AG09309 (cell line): ENCODE data around the gene MRFAP1L1.

Experiments
- DNase-seq: peaks from one replicate; pipeline ENCODE4 v3.0.0-alpha.2; 2010; ENCODE audit warnings: low read depth
- H3K4me3 ChIP-seq: 2 replicates; pipeline ENCODE4 v1.5.1; 2011; ENCODE audit warnings: mild to moderate bottlenecking, low read depth, low read length, moderate library complexity; ENCODE audit not compliant: control insufficient read depth
- TF ChIP-seq, protein P1 (sequence below): IDR thresholded peaks from 2 replicates; pipeline ENCODE4 v1.5.1; 2011; ENCODE audit warnings: mild to moderate bottlenecking, low read depth, low read length, inconsistent platforms; ENCODE audit not compliant: insufficient read depth, control insufficient read depth; ENCODE audit errors: missing control alignments

The MRFAP1L1 gene

DNA sequence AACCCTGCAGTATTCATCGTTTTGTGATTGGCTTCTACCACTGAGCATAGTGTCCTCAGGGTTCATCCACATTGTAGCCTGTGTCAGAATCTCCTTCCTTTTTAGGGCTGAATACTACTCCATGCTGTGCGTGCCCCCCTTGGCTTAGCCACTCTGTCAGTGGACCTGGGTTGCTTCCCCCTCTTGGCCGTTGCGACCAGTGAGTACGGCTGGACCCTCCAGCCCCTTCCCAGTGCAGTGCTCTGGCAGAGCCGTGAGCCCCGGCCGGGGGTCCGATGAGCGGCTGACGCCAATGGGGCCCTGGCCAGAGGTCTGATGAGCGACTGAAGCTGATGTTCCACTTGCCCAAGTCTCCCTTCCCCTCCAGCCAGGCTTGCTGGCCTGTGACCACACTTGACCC is 13.2 kb upstream of the MRFAP1L1 start:
- DNase-seq: no peak
- TF ChIP-seq, protein P1, sequence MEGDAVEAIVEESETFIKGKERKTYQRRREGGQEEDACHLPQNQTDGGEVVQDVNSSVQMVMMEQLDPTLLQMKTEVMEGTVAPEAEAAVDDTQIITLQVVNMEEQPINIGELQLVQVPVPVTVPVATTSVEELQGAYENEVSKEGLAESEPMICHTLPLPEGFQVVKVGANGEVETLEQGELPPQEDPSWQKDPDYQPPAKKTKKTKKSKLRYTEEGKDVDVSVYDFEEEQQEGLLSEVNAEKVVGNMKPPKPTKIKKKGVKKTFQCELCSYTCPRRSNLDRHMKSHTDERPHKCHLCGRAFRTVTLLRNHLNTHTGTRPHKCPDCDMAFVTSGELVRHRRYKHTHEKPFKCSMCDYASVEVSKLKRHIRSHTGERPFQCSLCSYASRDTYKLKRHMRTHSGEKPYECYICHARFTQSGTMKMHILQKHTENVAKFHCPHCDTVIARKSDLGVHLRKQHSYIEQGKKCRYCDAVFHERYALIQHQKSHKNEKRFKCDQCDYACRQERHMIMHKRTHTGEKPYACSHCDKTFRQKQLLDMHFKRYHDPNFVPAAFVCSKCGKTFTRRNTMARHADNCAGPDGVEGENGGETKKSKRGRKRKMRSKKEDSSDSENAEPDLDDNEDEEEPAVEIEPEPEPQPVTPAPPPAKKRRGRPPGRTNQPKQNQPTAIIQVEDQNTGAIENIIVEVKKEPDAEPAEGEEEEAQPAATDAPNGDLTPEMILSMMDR: no peak
- no peak overlapping the region for H3K4me3 ChIP-seq

DNA sequence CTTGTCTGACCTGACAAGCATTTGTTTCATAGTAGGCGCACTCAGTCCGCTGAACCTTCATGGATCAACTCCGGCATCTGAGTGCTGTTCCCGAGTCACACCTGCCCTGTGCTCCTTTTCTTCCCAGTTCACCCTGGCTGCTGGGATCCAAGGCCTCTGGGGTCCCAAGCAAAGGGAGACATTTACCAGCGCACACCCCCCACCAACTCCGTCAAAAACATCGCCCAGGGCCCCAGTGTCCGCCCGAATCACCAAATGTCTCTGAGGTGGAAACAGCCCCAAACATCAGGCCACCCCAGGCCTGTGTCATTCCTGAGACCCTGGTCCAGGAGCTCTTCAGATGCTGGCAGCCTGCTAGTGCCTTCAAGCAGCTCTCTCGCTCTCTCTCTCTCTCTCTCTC is 11.5 kb upstream of the MRFAP1L1 start:
- H3K4me3 ChIP-seq: no peak overlapping the region
- no peak for DNase-seq
- TF ChIP-seq, protein P1: no peak

DNA sequence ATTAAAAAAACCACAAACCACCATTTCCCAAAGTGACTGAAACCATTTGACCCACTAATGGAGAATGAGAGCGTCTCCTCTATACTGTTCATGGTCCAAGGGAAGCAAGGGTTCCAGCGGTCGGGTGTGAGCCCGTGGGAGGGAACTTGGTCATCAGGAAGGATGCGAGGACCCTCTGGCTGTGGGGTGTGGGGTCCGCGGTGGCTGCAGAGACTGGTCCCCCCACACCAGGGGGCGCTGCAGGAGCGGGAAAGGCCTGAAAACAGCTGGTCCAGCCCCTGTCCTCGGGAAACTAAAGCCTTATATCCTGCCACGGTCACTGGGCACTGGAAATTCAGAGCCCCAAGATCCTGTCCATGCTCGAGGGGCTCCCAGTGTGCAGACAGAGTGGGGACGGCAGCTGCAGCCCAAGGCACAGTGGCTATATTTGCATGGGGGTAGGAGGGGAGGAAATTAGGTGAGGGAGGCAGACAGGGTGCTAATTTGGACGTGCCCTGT is 10.6 kb upstream of the MRFAP1L1 start:
- no peak overlapping the region for H3K4me3 ChIP-seq
- TF ChIP-seq, protein P1: peak; percentile 96
- no peak for DNase-seq

DNA sequence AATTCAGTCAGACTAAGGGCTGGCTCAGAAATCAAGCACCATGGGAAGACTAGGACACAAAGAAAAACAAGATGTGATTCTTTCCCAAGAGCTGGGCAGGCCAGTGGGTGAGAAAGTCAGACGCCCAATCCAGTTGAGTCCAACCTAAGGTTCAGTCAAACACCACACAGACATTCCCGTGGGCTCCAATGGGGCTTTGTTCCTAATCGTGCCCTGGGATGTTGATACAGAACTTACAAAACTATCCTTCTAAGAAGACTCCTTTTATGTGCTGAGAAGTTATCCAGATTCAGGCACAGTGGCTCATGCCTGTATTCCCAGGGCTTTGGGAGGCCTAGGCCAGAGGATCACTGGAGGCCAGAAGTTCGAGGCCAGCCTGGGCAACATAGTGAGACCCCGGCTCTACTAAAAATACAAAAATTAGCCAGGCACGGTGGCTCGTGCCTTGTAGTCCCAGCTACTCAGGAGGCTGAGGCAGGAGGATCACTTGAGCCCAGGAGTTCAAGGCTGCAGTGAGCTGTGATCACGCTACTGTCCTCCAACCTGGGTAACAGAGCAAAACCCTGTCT is 10.0 kb upstream of the MRFAP1L1 start:
- TF ChIP-seq, protein P1: no peak
- DNase-seq: no peak
- H3K4me3 ChIP-seq: no peak overlapping the region

DNA sequence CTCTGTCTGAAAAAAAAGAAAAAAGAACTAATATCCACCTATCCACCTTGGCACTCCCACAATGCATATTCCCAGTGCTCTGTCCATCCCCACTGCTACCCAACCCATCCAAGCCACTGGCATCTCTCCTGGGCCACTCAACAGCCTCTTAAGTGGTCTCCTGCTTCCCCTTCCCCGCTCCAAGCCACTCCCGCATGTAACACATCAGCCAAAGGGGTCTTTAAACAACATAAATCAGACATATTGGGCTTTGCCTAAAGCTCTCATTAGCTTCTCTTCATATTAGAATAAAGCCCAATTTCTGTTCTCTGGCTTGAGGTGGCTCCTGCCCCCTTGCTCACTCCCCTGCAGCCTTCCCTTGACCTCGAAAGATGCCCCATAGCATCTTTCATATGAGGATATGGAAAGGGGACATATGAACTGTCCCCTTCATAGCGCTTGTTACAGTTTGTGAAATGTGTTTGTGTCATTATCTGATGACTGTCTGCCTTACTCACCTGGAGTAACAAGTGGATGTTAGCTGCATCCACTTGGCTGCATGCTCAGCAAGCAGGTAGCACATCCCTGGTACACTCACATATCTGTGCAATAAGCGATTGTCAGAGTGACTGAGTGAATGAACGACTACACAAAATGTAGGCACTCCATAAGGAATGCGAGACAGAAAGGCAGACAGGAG is 9.4 kb upstream of the MRFAP1L1 start:
- TF ChIP-seq, protein P1: no peak
- no peak overlapping the region for H3K4me3 ChIP-seq
- no peak for DNase-seq

DNA sequence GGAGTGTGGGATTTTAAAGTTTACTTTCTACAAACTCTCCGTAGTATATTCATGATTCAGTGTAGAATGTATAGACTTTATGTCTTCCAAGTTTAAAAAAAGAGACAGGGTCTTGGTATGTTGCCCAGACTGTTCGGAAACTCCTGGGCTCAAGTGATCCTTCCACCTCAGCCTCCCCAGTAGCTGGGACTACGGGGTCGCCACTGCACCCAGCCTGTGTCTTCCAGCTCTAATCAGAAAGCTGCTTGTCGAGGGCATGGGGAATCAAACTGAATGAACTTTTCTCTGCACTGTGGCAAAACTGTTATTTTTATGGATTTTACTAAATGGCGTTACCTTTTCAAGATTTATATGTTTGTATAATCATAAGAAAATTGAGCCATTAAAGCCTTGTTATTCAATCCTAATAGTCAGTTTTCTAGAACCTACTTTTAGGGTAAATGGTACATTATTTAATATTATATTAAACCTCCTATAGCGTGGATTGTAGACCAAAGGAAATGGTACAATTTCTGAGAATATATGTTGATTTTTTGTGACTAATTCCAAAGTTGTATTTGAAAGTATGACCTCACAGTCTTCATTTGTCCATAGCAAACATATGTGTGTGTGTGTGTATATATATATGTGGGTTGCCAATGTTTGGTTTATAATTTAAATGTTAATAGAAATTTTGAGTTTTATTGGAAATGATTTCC is 7.4 kb upstream of the MRFAP1L1 start:
- TF ChIP-seq, protein P1: no peak
- peak overlapping the region; percentile 84 for H3K4me3 ChIP-seq
- DNase-seq: no peak
